HG02763 (cell line): ENCODE measurements around the gene ABHD3.
A peak's percentile ranks its signal among the peaks of the same experiment; 100 is the strongest.
"Not testable (repeated sequence)": the region's sequence is repeated elsewhere in the genome, so short reads cannot be mapped to it uniquely, and the experiment has no call there.

Source experiments
- ATAC-seq: cut with Tn5 transposase; IDR thresholded peaks from one replicate; pipeline ENCODE4 v1.9.1; 2021; ENCODE audit warnings: mild to moderate bottlenecking, moderate library complexity; ENCODE audit not compliant: unreplicated experiment

ABHD3 gene

DNA sequence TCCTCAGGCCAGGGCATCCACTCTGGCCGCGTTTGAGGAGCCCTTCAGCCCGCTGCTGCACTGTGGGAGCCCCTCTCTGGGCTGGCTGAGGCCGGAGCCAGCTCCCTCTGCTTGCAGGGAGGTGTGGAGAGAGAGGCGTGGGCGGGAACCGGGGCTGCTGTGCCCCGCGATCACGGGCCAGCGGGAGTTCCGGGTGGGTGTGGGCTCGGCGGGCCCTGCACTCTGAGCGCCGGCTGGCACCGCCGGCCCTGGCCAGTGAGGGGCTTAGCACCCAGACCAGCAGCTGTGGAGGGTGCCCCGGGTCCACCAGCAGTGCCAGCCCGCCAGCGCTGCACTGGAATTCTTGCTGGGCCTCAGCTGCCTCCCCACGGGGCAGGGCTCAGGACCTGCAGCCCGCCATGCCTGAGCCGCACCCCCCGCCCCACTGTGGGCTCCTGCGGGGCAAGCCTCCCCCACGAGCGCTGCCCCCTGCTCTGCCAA is 1.9 kb upstream of the ABHD3 start:
- ATAC-seq: no peak

DNA sequence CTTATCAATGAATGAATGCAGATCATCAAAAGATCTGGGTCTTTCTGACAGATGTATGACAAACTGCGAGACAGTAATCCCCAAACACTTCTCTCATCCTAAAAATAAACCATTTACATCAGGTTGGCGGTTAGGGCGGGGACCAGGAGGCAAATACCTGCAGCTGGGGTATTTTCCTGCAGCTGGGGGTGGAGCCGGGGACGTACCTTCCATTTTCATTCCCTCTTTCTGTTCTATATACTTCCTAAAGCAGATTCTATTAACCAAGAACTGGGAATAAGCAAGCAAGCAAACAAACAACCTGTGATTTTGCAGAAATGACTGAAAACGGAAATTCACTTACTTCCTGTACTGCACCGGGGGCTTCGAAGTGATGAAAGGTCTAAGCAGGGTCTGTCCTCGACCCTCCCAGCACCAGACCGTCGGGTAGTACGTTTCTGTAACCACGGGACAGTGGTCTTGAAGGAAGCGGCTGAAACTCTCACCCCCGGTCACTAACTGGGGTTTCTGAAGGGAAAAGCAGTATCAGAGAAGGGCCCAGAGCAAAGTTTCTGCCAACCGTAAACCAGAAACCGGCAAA is 1.2 kb downstream of the ABHD3 start:
- ATAC-seq: no peak

DNA sequence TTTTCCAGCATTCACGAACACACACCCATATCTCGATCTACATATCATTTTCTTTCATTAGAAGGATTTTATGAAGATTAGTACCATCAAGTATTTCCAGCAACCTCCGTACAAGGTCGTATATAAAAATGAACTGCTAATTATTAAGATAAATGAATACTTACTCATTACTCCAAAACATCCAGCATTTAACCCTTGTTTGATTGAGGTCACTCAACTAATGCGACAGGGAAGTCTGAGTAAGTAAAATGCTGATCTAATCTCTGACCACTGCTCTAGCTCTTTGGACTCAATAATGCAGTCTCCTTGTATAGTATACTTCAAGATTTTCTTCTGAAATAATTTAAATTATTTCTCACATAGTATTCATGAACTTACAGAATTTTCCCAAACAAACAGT is 2.0 kb downstream of the ABHD3 start:
- ATAC-seq: no peak

DNA sequence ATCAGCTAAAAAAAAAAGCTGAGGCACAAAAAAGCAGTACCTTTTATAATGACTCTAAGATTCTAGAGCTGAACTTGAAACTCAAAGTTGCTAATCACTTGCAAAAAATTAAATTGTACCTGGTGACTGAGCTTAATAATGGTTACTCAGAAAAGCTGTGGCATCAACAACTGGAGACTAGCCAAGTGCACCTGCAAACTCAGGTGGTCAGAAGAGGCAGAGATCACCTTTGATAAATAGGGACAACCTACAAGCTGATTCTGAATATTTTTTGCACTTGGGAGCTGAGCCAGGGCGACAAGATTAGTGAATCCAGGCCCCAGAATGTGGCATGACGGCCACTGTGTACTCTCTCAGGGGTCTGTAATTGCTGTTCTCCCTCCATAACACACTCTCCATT is 3.0 kb downstream of the ABHD3 start:
- no peak for ATAC-seq

DNA sequence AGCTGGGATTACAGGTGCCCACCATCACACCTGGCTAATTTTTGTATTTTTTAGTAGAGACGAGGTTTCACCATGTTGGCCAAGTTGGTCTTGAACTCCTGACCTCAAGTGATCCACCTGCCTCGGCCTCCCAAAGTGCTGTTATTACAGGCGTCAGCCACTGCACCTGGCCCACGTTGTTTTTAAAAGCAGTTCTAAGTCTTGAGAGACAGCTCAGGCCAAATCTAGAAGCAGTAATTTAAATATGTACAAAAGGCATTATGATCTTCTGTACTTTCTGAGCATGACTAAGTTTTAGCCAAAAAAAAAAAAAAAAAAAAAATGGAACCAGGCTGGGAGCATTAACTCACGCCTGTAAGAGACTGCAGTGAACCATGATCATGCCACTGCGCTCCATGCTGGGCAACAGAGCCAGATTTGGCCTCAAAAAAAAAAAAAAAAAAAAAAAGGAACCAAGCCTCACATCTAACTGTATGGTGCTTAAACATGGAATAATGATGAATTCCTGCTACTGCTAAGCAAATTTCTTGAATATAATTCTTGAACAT is 4.0 kb downstream of the ABHD3 start:
- no peak for ATAC-seq

DNA sequence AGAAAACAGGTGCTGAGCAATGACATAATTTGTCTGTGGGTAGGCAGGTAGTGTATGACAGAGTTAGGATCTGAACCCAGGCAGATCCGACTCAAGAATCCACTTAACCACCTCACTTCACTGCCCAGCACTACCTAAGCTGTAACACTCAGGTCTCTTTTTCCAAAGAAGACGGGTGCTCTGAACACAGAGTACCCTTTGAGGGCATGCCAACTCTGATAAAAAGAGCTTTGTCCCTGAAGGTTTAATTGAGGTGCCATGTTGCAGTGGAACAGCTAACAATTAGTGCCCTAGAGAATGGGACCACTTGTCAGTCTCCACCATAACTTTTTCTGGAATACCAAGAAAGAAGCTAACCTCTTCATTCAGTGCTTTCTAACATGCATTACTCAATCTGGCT is 11.3 kb downstream of the ABHD3 start:
- no peak for ATAC-seq

DNA sequence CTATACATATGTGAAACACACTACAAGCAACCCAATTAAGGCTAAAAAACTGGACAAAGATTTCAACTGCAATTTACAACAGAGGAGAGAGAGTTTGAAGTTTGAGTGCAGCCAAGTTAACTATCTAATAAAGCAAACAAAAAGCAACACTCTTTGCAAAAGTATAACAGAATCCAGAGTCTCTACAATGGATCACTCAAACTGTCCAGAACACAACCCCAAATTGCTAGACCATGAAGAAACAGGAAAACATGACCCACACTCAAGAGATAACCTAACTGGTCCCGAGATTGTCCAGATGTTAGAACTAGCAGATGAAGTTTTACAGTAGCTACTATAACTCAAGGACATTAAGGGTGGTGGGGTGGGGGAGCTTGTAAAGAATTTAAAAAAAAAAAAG is 14.8 kb downstream of the ABHD3 start:
- ATAC-seq: no peak

DNA sequence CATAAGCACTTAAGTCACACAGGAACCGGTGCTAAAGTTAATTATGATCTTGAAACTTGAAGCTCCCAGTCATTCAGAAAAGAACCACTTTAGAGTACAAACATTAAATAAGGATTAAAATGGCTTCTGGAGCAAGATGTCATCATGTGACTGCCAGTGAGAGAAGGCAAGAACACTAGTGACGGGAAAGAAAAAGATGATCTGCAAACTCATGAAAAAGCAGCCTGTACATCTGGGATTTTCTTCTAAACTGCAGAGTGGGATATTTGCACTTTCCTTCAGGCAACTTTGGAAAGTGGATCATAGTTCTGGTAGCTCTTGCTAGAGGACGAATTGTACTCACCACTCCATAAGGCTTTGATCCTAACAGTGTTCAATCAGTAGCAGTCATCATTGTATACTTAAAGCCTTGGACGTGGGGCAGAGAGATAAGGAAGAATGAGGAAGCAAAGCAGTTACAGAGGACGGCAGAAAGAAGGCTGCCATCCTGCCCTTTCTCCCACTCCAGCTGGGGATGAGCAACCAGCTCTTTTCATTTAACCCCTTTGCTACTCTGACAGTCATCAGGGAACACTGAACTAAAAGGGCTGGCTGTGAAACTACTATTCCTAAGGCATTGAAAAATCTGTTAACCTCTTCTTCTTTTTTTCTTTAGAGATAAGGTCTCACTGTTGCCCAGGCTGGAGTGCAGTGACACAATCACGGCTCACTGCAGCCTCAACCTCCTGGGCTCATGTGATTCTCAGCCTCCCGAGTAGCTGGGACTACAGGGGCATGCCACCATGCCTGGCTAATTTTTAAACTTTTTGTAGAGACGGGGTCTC is 18.1 kb downstream of the ABHD3 start:
- ATAC-seq: no peak

DNA sequence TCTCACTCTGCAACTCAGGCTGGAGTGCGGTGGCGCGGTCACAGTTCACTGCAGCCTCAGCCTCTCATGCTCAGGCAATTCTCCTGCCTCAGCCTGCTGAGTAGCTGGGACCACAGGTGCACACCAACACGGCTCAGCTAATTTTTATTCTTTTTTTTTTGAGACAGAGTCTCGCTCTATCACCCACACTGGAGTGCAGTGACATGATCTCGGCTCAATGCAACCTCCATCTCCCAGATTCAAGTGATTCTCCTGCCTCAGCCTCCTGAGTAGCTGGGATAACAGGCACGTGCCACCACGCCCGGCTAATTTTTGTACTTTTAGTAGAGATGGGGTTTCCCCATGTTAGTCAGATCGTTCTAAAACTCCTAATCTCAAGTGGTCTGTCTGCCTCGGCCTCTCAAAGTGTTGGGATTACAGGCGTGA is 19.0 kb downstream of the ABHD3 start:
- ATAC-seq: peak; percentile 82

DNA sequence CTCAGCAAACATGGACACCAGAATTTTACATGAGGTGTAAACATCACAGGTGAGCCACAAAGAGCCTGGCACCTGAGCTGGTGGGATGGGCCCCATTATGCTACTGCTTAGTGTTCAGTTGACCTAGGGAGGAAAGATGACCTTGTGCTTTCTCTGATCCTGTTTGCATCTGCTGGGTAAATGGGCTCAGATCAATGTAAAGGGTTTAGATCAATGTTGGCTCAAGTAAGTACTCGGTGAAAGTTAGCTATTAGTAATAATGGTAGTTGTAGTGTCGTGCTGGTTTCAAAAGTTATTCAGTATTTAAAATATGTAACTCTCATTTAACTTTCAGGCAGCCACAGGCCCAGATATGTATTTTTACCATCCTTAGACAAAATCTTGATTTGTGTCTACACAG is 19.8 kb downstream of the ABHD3 start:
- ATAC-seq: peak; percentile 32

DNA sequence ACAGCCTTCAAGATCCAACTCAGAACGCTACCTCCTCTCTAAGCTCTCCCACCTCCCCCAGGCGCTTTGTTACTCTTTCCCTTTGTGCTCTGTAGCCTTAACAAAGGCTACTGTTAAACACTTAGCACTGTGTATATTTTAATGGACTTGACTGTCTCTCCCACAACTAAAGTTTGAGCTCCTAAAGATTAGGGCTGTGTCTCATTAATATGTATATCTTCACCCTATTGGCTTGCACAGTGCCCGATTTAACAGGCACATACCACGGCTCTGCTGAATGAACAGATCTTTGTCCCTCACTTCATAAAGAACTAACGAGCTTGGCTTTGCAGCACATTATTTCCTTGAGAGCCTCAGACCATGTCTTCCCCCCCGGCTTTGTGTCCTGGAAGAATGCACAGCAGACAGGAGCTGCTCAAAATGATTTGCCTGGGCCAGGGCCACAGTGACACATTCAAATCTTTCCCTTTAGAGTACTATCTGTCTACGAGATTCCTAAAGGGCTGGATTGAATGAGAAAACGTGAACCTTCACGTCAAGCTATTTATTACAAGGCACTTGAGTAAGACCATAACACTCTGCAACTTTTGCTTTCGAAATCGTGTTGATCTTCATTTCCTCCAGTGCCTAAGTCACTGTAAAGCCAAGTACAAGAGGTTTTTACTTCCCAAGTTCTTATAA is 22.1 kb downstream of the ABHD3 start:
- peak; percentile 41 for ATAC-seq

DNA sequence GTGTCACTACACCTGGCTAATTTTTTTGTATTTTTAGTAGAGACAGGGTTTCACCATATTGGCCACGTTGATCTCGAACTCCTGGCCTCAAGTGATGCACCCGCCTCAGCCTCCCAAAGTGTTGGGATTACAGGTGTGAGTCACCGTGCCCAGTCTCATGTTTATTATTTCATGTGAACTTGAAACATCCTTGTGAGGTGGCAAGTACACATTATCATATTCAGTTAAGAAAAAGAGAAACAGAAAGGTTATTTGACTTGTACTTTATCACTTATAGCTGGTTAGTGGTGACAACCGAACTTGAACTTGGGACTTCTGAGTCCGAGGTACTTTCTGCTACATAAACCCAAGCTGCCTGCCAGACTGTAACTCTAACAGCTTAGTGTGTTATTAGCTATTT is 24.4 kb downstream of the ABHD3 start:
- ATAC-seq: no peak

DNA sequence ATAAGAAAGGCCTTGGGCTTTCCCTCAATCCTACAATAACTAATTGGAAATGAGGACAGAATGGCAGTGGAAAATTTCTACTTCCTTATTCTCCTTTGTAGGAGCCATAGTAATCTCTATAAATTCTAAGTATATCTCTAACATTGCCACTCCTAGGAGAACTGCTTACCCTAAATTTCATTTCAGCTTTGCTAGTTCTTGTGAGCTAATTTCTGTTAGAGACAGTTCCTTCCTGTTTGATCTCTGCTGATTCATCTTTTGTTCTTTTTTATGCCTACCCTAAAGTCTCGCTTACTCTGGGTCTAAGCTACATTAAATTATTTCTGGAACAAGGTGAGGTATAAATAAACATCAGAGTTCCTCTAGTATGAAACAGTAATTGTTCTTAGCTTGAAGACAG is 25.7 kb downstream of the ABHD3 start:
- no peak for ATAC-seq

DNA sequence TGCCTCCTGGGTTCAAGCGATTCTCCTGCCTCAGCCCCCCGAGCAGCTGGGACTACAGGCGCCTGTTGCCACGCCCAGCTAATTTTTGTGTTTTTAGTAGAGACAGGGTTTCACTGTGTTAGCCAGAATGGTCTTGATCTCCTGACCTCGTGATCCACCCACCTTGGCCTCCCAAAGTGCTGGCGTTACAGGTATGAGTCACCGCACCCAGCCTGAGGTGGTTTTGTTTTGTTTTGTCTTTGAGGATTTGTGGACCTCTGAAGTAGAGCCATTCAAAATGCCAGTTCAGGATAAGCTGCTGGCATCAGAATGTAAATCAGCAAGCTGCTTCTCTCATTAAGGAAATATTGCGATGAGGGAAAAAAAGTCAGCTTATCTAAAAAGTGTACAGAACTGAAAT is 29.2 kb downstream of the ABHD3 start:
- ATAC-seq: not testable (repeated sequence)

DNA sequence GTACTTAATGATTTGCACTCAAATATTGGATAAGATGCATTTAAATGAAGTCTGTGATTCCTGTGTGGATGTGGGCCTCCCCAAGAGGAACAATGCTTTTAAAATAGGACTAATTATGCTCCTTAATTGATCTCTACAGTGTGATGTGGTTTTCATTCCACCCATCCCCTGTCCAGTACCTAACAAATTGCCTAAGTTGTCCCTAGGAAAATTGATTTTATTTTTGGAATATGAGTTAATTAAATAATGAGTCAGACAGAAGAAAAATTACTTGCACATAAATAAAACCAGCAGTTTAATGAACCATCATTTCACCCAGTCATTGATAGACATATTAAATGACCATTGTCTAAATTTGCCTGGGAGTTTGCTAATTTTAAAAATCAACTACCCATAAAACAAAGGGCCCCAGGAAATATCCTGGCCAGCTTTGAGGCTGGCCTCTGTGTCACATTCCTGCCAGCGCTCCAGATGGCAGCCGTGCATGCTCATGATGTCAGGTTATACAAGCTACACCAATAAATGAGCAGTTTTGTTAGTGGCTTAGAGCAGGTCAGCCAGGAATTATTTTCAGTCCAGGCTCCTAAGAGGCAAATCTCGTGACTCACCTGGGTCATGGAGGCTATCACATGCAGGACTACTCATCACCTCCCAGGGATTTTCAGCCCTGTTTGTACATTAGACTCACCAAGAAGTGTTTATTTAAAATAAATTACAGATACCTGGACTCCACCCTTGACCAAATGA is 31.9 kb downstream of the ABHD3 start:
- ATAC-seq: no peak

DNA sequence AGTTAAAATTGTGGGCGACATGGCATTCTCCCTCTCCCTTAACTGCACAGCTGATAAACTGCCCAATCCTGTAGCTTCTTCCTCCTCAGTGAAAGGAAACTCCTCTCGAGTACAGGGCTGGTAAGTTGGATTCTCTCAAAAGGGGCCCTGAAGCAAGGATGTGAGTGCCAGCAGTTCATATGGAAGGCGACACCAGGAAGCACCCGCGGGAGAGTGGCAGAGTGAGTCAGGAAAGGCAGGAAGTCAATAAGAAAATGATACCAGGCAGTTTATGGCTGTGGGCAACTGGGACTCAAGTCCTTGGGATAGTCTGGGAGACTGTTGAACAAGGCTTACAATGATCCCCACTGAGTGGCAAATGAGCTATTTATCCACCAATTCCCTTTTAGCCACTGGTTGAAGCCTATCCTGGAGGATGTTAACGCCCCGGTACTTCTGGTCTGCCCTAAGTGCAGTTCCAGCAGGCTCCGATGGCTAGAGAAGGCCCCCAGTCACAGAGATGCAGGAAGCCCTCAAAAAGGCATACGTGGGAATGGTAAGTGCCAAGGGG is 34.8 kb downstream of the ABHD3 start:
- no peak for ATAC-seq

DNA sequence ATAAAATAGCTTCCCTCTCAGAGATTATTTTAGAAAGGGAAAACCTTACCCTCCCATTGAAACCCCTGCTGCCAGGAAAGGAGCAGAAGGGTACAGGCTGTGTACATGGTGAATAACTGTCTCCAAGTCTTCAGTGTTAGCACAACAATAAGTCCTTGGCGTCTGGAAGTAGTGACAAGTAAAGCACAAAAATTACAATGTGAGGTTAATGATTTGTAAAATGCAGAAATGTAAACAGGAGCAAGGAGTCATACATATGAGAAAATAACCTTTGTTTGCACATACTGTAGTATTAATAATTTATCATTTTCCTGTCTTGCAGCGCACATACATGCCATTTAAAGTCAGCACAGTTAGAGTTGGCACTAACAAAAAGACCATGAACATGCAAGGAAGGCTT is 40.5 kb downstream of the ABHD3 start:
- ATAC-seq: no peak

DNA sequence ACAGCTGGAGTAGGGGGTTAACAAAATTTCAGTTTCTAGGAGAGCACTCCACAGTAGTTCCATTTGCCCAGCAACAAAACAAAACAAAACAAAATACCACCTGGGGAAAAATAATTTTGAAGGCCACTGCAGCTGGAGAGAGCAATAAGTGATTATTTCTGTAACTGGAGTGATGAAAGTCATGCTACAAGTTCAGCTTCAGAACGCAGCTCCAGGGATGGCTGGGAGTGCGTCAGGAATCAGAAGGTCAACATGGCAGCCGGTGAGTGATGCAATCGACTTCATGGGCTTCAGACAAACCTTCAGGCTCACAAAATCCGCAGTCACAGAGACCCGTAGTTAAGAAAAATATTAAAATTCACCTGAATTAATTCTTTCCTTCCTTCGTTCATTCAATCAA is 41.0 kb downstream of the ABHD3 start:
- no peak for ATAC-seq

DNA sequence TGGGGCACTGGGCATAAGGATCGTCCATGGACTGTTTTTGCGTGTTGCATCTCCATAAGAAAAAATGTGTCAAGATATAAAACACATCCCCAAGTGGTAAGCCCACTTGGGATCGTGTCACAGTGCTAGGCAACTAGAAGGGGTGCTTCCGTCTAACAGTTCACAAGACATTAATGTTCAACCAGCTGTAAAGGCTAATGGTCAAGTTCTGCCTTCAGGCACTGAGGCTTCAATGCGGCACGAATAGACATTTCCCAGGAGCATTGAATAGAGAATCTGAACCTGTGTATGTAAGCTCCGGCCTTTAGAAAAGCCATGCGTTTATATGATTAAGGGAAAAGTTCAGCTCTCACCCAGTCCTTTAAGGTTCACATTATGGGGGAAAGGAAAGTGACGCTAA is 42.0 kb downstream of the ABHD3 start:
- ATAC-seq: no peak

DNA sequence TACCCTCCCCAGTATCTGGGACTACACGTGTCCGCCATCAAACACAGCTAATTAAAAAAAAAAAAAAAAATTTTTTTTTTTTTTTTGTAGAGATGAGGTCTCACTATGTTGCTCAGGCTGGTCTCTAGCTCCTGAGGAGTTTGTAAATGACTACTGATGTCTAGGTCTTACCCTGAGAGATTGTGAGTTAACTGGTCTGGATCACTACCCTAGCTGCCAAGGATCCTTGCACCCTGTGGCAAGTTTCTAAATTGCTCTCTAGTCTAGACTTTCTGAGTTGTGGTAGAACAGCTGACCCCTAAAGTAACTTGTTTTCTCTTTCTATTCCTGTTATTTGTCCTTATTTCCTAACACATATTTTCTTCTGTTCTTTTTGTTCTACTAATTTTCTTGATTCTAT is 44.5 kb downstream of the ABHD3 start:
- no peak for ATAC-seq

DNA sequence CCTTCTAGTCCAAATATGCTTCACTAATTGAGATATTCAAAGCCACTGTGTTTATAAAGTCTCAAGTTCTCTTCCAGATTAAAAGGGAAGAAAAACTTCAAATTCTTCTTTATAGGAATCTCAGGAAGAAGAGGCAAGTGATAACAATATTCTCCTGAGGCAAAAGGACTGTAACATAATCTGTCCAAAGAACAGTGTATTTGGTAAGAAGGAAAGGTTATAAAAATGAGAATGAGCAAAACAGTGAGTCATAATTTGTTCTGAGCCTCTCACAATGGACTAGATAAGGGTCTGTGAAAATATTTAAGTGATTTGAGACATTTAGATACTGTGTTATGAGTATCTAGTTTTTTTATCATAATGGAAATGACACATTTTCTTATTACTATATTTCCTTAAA is 48.2 kb downstream of the ABHD3 start:
- no peak for ATAC-seq
